MM.1S (cell line): ENCODE data around the gene ERC2.

Experiments
- EZH2 ChIP-seq: fragments of 300-600 bp; sonication (generic); optimal IDR thresholded peaks from 2 replicates; pipeline ENCODE3; 2017; ENCODE audit warnings: low read depth, mild to moderate bottlenecking, antibody characterized with exemption, low read length, mixed read lengths
- EZH2phosphoT487 ChIP-seq: fragments of 300-600 bp; sonication (generic); IDR thresholded peaks from 2 replicates; pipeline ENCODE4 v1.6.1; 2018; ENCODE audit warnings: antibody characterized with exemption, low read length
- TF ChIP-seq, protein P1 (sequence below): fragments of 300-600 bp; sonication (generic); IDR thresholded peaks from 2 replicates; pipeline ENCODE4 v1.5.1; 2016; ENCODE audit warnings: antibody characterized with exemption, low read length, mixed read lengths

GRCh38 chr3:55490276-55490913, 977.9 kb downstream of the ERC2 start:
- TF ChIP-seq, protein P1, sequence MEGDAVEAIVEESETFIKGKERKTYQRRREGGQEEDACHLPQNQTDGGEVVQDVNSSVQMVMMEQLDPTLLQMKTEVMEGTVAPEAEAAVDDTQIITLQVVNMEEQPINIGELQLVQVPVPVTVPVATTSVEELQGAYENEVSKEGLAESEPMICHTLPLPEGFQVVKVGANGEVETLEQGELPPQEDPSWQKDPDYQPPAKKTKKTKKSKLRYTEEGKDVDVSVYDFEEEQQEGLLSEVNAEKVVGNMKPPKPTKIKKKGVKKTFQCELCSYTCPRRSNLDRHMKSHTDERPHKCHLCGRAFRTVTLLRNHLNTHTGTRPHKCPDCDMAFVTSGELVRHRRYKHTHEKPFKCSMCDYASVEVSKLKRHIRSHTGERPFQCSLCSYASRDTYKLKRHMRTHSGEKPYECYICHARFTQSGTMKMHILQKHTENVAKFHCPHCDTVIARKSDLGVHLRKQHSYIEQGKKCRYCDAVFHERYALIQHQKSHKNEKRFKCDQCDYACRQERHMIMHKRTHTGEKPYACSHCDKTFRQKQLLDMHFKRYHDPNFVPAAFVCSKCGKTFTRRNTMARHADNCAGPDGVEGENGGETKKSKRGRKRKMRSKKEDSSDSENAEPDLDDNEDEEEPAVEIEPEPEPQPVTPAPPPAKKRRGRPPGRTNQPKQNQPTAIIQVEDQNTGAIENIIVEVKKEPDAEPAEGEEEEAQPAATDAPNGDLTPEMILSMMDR, result no peak
- TF ChIP-seq EZH2 (no peak), EZH2phosphoT487 (no peak)
